ENCODE measurements around the gene MT1X. TPM values are rescaled to one million over a fixed set of nuclear protein-coding genes. Genes with fewer than 3 reads are reported as not detected.
A peak's percentile ranks its signal among the peaks of the same experiment; 100 is the strongest.
"Not testable (repeated sequence)": the region's sequence is repeated elsewhere in the genome, so short reads cannot be mapped to it uniquely, and the experiment has no call there.

Gene MT1X
- total RNA-seq, 1 donor from 2014 or later = 33.0 TPM

DNA sequence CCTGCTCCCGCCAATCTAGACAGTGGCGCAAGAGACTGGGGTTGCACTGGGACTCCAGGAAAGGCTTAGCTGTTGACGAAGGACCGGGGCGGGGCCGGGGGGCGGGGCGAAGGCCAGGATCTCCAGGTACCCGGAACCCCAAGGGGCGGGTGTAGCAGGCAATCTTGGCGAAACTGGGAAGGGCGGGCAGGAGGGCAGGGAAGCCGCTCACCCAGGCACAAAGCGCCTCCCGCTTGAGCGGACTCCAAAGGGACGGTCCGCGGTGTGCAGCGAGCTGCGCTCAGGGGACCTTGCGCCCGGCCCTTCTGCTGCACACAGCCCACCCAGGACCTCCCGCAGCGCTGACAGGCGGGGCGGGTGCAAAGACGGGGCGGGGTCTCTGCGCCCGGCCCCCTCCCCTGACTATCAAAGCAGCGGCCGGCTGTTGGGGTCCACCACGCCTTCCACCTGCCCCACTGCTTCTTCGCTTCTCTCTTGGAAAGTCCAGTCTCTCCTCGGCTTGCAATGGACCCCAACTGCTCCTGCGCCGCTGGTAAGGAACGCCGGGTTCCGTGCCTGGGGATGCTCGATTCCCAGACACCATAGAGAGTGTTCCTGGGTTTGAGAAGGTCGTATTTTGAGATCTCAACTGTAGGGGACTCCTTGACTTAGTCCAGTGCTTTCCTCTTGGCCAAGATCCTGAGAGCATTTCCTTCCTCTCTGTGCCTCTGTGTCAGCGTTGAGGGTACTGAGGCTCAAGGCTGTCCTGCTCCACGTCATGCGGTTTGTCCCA lies 24.5 kb upstream of the MT1X start, which contains the start of gene MT1F:
MT1F (plus strand) TSS at position 405 of the 772 bp plus-strand sequence; CDS start at position 505, 100 bp downstream.
- no peak for DNase-seq

- DNase-seq = no peak
Observed at GRCh38 chr16:56658327-56658875, 23.9 kb upstream of the MT1X start.

DNA sequence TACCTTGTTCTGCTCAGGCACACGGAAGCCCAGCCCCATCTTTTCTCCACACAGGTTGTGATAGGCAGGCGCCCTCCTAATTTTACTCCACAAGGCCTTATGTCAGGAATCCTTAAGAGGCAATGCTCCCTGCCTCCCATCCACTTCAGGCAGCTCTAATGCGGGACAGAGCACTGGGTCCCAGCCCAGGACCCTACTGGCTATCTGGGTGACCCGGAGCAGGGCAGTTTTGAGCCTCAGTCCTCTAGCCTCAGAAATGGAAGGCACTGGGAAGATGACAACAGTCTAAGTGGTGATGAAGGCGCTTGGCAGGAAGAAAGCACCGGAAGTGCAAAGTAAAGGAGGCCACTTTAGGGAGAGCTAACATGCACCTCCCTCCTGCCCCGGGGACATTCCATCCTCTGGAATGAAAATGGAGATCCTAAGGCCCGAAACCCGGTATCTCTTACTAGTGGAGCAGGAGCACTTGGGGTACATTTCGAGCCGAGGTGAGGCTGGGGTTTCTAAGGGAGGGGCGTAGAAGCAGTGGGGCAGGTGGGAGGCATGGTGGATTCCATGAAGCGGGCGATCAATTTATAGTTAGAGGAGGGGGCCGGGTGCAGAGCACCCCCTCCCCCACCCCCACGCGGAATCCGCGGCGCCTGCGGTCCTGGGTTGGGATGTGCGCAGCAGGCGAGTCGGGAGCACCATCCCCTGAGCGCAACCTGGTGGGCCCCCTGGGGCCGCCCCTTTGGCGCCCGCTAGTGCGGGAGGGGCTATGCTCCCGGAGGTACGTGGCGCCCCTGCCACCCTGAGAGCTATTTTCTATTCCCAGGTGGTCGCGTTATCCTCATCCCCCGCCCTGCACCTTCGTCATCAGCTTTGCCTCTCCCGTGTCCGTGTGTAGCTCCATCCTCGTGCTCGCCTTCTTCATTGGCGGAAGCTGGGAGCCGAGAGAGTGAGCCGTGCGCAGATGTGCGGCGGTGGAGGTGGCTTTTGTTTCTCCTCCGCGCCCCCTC lies 19.6 kb upstream of the MT1X start:
- DNase-seq = no peak

DNA sequence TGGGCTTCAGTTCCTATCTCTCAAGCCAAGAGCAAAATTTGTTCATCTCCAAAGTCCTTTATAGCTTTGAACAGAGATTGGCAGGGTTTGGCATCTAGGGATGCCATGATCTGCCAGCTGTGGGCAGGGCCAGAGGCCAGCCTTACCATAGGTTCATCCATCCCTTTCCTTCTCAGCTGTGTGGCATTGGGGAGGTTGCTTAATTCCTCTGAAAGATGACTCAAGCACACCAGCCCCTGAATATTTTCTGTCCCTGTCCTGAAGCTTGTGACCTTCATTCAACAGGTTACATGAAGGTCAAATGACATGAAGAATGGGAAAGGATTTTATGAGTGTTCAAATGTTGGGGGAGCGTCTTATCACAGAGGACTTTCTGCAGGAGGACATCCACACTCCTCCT lies 17.8 kb upstream of the MT1X start:
- no peak for DNase-seq

GRCh38 chr16:56665286-56666261 lies 16.7 kb upstream of the MT1X start:
- DNase-seq = not testable (repeated sequence)

DNA sequence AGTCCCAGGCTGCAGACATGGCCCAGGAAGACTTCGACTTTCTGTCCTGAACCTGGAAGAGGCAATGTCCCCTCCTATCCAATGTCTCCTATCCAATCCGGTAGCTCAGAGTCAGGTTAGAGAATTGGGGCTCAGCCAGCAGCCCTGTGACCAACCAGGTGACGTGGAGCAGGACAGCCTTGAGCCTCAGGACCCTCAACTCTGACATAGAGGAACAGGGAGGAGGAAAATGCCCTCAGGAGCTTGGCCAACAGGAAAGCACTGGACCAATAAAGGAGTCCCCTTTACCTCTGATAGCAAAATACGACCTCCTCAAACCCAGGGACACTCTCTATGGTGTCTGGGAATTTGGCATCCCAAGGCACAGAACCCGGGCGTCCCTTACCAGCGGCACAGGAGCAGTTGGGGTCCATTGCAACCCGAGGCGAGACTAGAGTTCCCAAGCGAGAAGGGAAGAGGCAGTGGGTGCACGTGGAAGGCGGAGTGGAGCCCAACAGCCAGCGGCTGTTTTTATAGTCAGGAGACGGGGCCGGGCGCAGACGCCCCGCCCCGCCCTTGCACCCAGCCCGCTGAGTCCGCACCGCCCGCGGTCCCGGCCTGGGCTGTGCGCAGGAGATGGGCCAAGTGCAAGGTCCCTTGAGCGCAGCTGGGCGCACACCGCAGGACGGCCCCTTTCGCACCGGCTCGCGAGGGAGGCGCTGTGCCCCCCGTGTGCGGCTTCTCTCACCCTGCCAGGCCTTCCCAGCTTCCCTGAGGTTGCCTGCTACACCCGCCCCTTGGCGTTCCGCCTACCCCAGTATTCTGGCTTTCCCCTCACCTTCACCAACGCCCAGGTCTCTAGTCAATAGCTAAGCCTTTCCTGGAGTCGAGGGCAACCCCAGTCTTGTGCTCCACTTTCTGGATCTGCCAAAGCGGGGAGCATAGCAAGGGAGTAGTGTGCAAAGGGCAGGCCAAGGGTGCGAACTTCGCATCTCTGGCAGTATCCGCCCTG lies 14.4 kb upstream of the MT1X start, which contains the start of gene MT1G:
MT1G (minus strand) TSS at position 485 of the 991 bp plus-strand sequence; CDS start at position 413, 72 bp downstream.
- no peak for DNase-seq

DNA sequence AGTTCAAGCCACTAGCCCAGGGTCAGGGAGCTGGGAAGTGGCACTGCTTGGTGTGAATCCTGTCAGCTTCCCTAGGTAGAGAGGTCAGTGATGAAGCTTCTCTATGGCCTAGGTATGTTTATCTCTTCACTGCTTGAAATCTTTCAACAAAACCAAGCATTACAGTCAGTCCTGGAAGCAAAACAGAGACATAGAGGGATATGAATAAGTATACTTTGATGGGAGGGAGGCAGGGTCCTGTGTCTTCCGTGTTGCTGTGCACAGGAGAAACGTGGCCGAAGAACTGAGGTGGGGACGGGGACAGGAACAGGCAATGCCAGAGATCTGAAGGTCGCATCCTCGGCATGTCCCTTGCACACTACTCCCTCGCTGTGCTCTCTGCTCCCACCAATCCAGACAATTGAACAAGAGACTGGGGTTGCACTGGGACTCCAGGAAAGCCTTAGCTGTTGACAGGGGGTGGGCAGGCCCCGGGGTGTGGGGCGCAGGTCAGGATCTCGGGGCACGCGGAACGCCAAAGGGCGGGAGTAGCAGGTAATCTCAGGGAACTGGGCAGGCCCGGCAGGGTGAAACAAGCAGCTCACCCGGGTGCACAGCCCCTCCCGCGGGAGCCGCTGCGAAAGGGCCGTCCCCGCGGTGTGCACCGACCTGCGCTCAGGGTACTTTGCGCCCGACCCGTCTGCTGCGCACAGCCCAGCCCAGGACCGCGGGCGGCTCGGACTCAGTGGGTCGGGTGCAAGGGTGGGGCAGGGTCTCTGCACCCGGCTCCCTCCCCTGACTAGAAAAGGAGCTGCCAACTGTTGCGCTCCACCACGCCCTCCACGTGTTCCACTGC lies 13.0 kb upstream of the MT1X start, which contains the start of gene MT1H:
MT1H (plus strand) TSS at position 810 of the 835 bp plus-strand sequence. CDS start 71 bp downstream, outside the sequence.
- no peak for DNase-seq

DNA sequence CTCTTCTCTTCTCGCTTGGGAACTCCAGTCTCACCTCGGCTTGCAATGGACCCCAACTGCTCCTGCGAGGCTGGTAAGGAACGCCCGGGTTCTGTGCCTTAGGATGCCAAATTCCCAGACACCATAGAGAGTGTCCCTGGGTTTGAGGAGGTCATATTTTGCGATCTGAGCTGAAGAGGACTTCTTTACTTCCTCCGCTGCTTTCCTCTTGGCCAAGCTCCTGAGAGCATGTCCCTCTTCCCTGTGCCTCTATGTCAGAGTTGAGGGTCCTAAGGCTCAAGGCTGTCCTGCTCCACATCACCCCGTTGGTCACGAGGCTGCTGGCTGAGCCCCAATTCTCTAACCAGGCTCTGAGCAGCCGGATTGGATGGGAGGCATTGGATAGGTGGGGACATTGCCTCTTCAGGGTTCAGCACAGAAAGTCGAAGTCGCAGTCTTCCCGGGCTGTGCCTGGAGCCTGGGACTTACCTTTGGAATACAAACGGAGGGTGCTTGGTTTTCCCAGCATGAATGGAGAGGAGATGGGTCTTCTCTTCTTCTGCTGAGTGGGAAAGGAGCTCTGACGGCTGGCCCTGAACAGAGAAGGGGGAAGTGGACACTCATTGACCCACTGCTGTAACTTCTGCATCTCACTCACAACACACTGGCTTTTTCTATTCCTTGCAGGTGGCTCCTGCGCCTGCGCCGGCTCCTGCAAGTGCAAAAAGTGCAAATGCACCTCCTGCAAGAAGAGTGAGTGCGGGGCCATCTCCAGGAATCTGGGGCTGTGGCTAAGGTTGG lies 12.2 kb upstream of the MT1X start:
- no peak for DNase-seq

DNA sequence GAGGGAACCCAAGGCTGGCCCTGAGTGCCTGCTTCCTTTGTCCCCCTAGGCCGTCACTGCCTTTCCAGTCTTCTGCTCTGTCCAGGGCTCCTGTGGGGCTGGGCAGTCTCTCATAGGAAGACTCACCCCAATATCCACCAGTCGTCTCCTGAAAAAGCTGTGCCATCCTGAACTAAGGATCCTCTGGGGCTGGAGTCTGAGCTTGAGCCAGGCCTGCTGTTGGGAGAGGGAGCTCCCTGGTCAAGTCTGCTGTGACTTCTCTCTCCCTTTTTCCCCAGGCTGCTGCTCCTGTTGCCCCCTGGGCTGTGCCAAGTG lies 11.7 kb upstream of the MT1X start:
- no peak for DNase-seq

GRCh38 chr16:56671691-56672090 lies 10.6 kb upstream of the MT1X start:
- not testable (repeated sequence) for DNase-seq

DNA sequence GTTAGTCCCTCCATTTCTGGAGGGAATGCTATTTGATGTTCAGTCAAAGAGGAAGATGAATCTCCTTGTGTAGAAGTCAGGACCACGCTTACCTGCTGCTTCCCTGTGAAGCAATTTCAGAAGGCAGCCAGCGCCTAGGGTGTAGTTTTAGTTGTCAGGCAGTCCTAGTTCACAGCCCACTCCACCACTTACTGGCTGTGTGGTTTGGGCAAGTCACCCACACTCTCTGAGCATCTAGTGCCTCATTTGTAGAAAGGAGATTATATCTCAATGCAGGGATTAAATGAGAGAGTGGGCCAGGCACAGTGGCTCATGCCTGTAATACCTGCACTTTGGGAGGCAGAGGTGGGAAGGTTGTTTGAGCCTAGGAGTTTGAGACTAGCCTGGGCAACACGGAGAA lies 10.1 kb upstream of the MT1X start:
- not testable (repeated sequence) for DNase-seq

GRCh38 chr16:56672761-56673536 lies 9.3 kb upstream of the MT1X start:
- peak; percentile 81 for DNase-seq

DNA sequence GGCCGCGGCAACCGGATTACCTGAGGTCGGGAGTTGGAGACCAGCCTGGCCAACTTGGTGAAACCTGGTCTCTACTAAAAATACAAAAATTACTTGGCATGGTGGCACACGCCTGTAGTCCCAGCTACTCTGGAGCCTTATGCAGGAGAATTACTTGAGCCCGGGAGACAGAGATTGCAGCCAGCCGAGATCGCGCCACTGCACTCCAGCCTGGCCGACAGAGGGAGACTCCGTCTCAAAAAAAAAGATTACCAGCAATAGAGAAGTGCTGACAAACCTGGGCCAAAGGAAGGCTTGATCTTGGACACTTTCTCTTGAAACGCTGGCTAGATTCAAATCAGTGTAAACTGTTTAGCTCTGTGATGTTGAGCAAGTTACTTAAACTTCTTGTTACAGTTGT lies 8.3 kb upstream of the MT1X start:
- peak; percentile 28 for DNase-seq

DNA sequence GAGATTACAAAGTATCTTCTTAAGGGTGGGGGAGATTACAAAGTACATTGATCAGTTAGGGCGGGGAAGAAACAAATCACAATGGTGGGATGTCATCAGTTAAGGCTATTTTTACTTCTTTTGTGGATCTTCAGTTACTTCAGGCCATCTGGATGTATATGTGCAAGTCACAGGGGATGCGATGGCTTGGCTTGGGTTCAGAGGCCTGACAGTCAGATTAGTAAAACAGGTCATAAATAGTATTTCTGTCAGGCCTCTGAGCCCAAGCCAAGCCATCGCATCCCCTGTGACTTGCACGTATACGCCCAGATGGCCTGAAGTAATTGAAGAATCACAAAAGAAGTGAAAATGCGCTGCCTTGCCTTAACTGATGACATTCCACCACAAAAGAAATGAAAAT lies 7.7 kb upstream of the MT1X start:
- peak; percentile 63 for DNase-seq

DNA sequence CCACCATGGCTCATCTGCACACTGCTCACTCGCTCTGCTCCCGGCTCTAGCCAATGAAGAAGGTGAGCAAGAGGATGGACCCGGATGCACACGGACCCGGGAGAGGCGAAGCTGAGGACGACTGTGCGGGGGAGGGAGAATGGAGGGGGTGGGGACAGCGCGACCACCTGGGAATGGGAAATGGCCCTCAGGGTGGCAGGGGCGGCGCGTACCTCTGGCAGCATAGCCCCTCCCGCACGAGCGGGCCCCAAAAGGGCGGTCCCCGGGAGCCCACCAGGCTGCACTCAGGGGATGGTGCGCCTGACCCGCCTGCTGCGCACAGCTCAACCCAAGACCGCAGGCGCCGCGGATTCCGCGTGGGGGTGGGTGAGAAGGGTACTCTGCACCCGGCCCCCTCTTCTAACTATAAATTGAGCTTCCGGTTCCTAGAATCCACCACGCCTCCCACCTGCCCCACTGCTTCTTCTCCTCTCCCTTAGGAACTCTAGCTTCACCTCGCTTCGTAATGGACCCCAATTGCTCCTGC lies 6.5 kb upstream of the MT1X start:
- DNase-seq = no peak

DNA sequence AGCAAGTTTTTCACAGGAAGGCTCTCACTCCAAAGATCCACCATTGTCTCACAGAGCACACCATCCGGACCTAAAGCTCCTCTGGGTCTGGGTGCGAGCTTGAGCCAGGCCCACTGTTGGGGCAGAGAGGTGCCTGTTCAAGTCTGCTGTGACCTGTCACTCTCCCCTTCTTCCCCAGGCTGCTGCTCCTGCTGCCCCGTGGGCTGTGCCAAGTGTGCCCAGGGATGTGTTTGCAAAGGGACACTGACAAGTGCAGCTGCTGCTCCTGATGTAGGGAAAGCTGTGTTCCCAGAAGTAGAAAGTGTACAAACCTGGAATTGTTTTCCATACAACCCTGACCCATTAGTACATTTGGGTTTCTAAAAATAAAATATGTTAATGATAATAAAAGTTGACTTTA lies 4.8 kb upstream of the MT1X start:
- DNase-seq = no peak

DNA sequence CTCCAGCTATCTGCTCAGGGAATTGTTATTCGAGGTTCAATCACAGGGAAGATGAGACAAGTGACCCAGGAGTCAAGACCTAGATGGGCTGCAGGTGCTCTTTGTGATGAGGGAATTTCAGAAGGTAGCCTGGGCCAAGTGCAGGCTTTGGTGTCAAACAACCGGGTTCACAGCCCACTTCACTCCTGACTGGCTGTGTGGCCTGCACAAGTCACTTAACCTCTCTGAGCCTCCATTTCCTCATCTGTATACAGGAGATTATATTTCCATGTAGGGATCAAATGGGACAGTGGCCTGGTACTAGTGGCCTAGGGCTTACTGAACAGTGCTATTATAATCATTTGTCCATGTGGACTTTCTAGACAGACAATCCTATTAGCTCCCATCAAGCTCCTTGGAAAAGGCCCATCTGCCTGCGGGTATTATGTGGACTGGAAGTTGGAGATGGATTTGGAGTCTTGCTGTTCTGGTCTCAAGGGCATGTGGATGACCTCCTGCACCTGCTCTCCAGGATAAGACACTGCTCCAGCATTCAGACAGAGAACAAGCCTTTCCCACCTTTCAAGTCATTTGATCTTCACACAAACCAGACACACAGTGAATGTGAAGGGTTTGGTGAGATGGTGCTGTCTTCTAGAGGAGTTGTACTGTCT lies 3.1 kb upstream of the MT1X start:
- DNase-seq = no peak
